HCT116 (cell line): ENCODE results near the gene USP47. TPM values are rescaled to one million over a fixed set of nuclear protein-coding genes. Genes with fewer than 3 reads are reported as not detected.

ENCODE experiments used
- ATAC-seq: fragments of 200-7000 bp; cut with Tn5 transposase; 2 replicates; pipeline ENCODE4 v1.9.1; 2020; ENCODE audit warnings: mild to moderate bottlenecking, moderate library complexity
- BruUV-seq: library from RNA; stranded (reverse); fragments of 400-500 nt; replicated peaks from 2 replicates; lab custom pipeline; 2021; lab: Mats Ljungman, UMichigan
- CTCF ChIA-PET: fragments of 300-600 bp; sonication (Branson Sonifier 250); formaldehyde crosslinking; loops from one replicate; lab custom pipeline; 2021; ENCODE audit warnings: antibody characterized with exemption; lab: Charles Lee
- POLR2A ChIA-PET: fragments of 300-600, 350-600 bp; sonication (Branson Sonifier 250); formaldehyde crosslinking; loops from one replicate; lab custom pipeline; 2021; ENCODE audit warnings: antibody characterized with exemption; lab: Charles Lee
- RAD21 ChIA-PET, 2 experiments: fragments of 300-600 bp; sonication (Branson Sonifier 250); formaldehyde crosslinking; loops; one replicate each; lab custom pipeline; 2023; ENCODE audit warnings: low total read pairs in 2 of 2; ENCODE audit not compliant: uncharacterized antibody in 2 of 2, unreplicated experiment in 2 of 2, low non-redundant PET in 1 of 2; lab: Charles Lee
- DNase-seq: peaks from one replicate; pipeline ENCODE4 v3.0.0-alpha.2; 2010; ENCODE audit warnings: low read depth, low spot score
- H2AFZ ChIP-seq: fragments of 200-600 bp; shearing (Covaris generic), sonication (generic); 2 replicates; pipeline ENCODE4 v1.6.1; 2017; ENCODE audit warnings: low read depth, mixed run types, mixed read lengths, antibody characterized with exemption, low read length; ENCODE audit not compliant: poor library complexity, severe bottlenecking
- H3K27ac ChIP-seq: 2 replicates; pipeline ENCODE4 v1.5.1; 2012; ENCODE audit warnings: low read depth, low read length
- H3K27me3 ChIP-seq: fragments of 200-600 bp; sonication (generic); 2 replicates; pipeline ENCODE4 v1.6.1; 2016; ENCODE audit warnings: mixed run types, low read length, mixed read lengths; ENCODE audit not compliant: insufficient read depth
- H3K36me3 ChIP-seq, 2 experiments: fragments of 200-500 bp in 1 of 2; fragments of 200-600 bp in 1 of 2; sonication (Bioruptor generic) in 1 of 2; sonication (generic) in 1 of 2; 2 replicates each; pipeline versions ENCODE4 v1.5.1 to v1.6.1; 2014 to 2016; ENCODE audit warnings: low read length in 2 of 2, inconsistent platforms in 1 of 2, mixed read lengths in 1 of 2, mixed run types in 1 of 2; ENCODE audit not compliant: insufficient read depth in 2 of 2, control insufficient read depth in 1 of 2
- H3K4me1 ChIP-seq, 2 experiments: fragments of 200-600 bp in 1 of 2; sonication (generic) in 1 of 2; 2 replicates each; pipeline versions ENCODE4 v1.5.1 to v1.6.1; 2012 to 2017; ENCODE audit warnings: low read length in 2 of 2, inconsistent platforms in 1 of 2, mild to moderate bottlenecking in 1 of 2, mixed read lengths in 1 of 2, mixed run types in 1 of 2, moderate library complexity in 1 of 2; ENCODE audit not compliant: insufficient read depth in 2 of 2, control insufficient read depth in 1 of 2
- H3K4me2 ChIP-seq: fragments of 200-600 bp; sonication (generic); 2 replicates; pipeline ENCODE4 v1.6.1; 2017; ENCODE audit warnings: mixed run types, low read length, mixed read lengths
- H3K4me3 ChIP-seq, 2 experiments: fragments of 200-600 bp in 1 of 2; sonication (generic) in 1 of 2; replicated peaks in 1 of 2; 2 replicates each; pipeline ENCODE4 v1.5.1; 2011 to 2016; ENCODE audit warnings: low read length in 2 of 2, control low read depth in 1 of 2, low read depth in 1 of 2, mild to moderate bottlenecking in 1 of 2, mixed read lengths in 1 of 2, mixed run types in 1 of 2
- H3K79me2 ChIP-seq: fragments of 200-600 bp; sonication (generic); 2 replicates; pipeline ENCODE4 v1.6.1; 2017; ENCODE audit warnings: mild to moderate bottlenecking, mixed run types, low read length, moderate library complexity, mixed read lengths; ENCODE audit not compliant: insufficient read depth
- H3K9ac ChIP-seq: fragments of 200-600 bp; sonication (generic); 2 replicates; pipeline ENCODE4 v1.6.1; 2016; ENCODE audit warnings: low read length, mixed read lengths
- H3K9me2 ChIP-seq: fragments of 200-600 bp; sonication (generic), shearing (Covaris generic); 2 replicates; pipeline ENCODE4 v1.6.1; 2017; ENCODE audit warnings: mixed run types, mild to moderate bottlenecking, moderate library complexity; ENCODE audit not compliant: insufficient read depth
- H3K9me3 ChIP-seq, 2 experiments: fragments of 200-500 bp in 1 of 2; fragments of 200-600 bp in 1 of 2; sonication (Bioruptor generic) in 1 of 2; sonication (generic) in 1 of 2; 2 replicates each; pipeline ENCODE4 v1.6.1; 2014 to 2017; ENCODE audit warnings: low read length in 2 of 2, mixed read lengths in 2 of 2, inconsistent platforms in 1 of 2, low read depth in 1 of 2, mild to moderate bottlenecking in 1 of 2, mixed run types in 1 of 2, moderate library complexity in 1 of 2; ENCODE audit not compliant: control insufficient read depth in 1 of 2, insufficient read depth in 1 of 2
- H4K20me1 ChIP-seq: fragments of 200-600 bp; sonication (generic), shearing (Covaris generic); 2 replicates; pipeline ENCODE4 v1.6.1; 2017; ENCODE audit warnings: mixed run types, mild to moderate bottlenecking, moderate library complexity; ENCODE audit not compliant: insufficient read depth
- CBX3 ChIP-seq: IDR thresholded peaks from 2 replicates; pipeline ENCODE4 v1.6.1; 2012; ENCODE audit warnings: low read depth
- CEBPB ChIP-seq: IDR thresholded peaks from 2 replicates; pipeline ENCODE4 v1.6.1; 2012; ENCODE audit warnings: low read depth
- EGR1 ChIP-seq: IDR thresholded peaks from 2 replicates; pipeline ENCODE4 v1.6.1; 2012; ENCODE audit warnings: low read depth
- ELF1 ChIP-seq: IDR thresholded peaks from 2 replicates; pipeline ENCODE4 v1.6.1; 2012; ENCODE audit warnings: low read depth, borderline replicate concordance
- EZH2 ChIP-seq: fragments of 200-600 bp; sonication (generic); IDR thresholded peaks from 2 replicates; pipeline ENCODE4 v1.6.1; 2017; ENCODE audit warnings: antibody characterized with exemption, mixed run types
- EZH2phosphoT487 ChIP-seq: fragments of 200-600 bp; IDR thresholded peaks from 2 replicates; pipeline ENCODE4 v1.6.1; 2018; ENCODE audit warnings: antibody characterized with exemption, borderline replicate concordance
- FOSL1 ChIP-seq: IDR thresholded peaks from 2 replicates; pipeline ENCODE4 v1.6.1; 2012; ENCODE audit warnings: low read depth
- JUND ChIP-seq: IDR thresholded peaks from 2 replicates; pipeline ENCODE4 v1.6.1; 2012
- RAD21 ChIP-seq: IDR thresholded peaks from 2 replicates; pipeline ENCODE4 v1.6.1; 2012; ENCODE audit warnings: low read depth, mild to moderate bottlenecking
- SIN3A ChIP-seq: IDR thresholded peaks from 2 replicates; pipeline ENCODE4 v1.6.1; 2012; ENCODE audit warnings: low read depth
- SP1 ChIP-seq: IDR thresholded peaks from 2 replicates; pipeline ENCODE4 v1.6.1; 2012; ENCODE audit warnings: low read depth
- SRF ChIP-seq: IDR thresholded peaks from 2 replicates; pipeline ENCODE4 v1.6.1; 2012; ENCODE audit warnings: low read depth
- TCF7L2 ChIP-seq: IDR thresholded peaks from 2 replicates; pipeline ENCODE4 v1.7.0; 2011; ENCODE audit warnings: borderline replicate concordance, inconsistent platforms; ENCODE audit not compliant: insufficient read depth, insufficient read length; ENCODE audit errors: extremely low read depth
- YY1 ChIP-seq: IDR thresholded peaks from 2 replicates; pipeline ENCODE4 v1.6.1; 2011; ENCODE audit warnings: low read length, low read depth, moderate library complexity, mild to moderate bottlenecking; ENCODE audit not compliant: insufficient replicate concordance; ENCODE audit errors: extremely low read depth
- ZNF274 ChIP-seq: fragments of 200-500 bp; sonication (Bioruptor generic); IDR thresholded peaks from 2 replicates; pipeline ENCODE4 v1.6.1; 2014; ENCODE audit warnings: mild to moderate bottlenecking, low read depth, low read length, inconsistent platforms
- intact Hi-C: fragments of 100-400 bp; cut with micrococcal nuclease; formaldehyde crosslinking; loops from 2 replicates; pipeline ENCODE4 v1.10.0; 2022
- total RNA-seq: library from RNA; stranded (reverse); gene quantifications from one replicate; pipeline ENCODE4 v1.2.1, GENCODE V29; 2021; ENCODE audit not compliant: unreplicated experiment
- TF ChIP-seq, protein P1 (sequence below), 3 experiments: fragments of 200-600 bp in 1 of 3; sonication (generic) in 1 of 3; IDR thresholded peaks in 2 of 3; conservative IDR thresholded peaks in 1 of 3; 2 replicates each; pipeline ENCODE4 v1.5.1; 2012 to 2017; ENCODE audit warnings: low read depth in 2 of 3, low read length in 2 of 3, antibody characterized with exemption in 1 of 3, borderline replicate concordance in 1 of 3, control low read depth in 1 of 3, mild to moderate bottlenecking in 1 of 3, mixed read lengths in 1 of 3, mixed run types in 1 of 3, moderate library complexity in 1 of 3; ENCODE audit not compliant: insufficient read depth in 1 of 3
- TF ChIP-seq, protein P2 (sequence below): IDR thresholded peaks from 2 replicates; pipeline ENCODE4 v1.6.1; 2012
- TF ChIP-seq, protein P3 (sequence below): IDR thresholded peaks from 2 replicates; pipeline ENCODE4 v1.6.1; 2011; ENCODE audit warnings: mild to moderate bottlenecking, low read length, moderate library complexity; ENCODE audit not compliant: insufficient replicate concordance; ENCODE audit errors: extremely low read depth
- TF ChIP-seq, protein P4 (sequence below): IDR thresholded peaks from 2 replicates; pipeline ENCODE4 v1.6.1; 2012; ENCODE audit warnings: low read depth

The USP47 gene
- total RNA-seq, 1 experiment from 2014 or later, result 18.9 TPM

DNA sequence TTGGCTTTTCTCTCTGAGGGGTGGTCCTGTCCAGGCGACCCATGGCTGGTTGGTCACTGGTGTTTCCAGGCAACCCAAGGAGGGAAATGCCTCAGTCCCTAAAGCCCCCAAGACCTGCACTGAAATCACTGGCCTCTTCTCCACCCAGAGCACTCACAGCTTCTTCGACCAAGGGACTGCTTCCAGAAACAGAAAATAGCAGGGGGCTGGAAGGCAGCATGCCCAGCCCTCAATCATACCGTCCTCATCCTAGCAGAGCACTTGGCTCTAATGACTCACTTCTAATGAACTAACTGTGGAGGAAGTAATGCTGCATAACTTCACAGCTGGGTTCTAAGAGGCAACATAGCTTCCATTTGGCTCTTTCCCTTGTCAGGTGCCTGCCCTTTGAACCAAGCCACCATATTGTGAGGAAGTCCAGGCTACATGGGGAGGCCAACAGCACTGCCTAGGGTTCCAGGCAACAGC, 139.1 kb downstream of the USP47 start:
- H3K9me3 ChIP-seq, result no peaks in the 10 kb centered on the region; a peak in 1 of 4 replicates
- H3K36me3 ChIP-seq, result no peaks in the 10 kb centered on the region
- no peaks in the 10 kb centered on the region for H3K79me2 ChIP-seq
- RAD21 ChIA-PET, result no interaction called here
- POLR2A ChIA-PET, result no interaction called here
- ATAC-seq, result no peak
- no peak overlapping the region for H2AFZ ChIP-seq
- CTCF ChIA-PET, result interaction anchor here (3.0 kb wide), 1 partner anchor 14 kb away, joined by 15 read pairs; no protein-coding TSS in a partner anchor
- H4K20me1 ChIP-seq, result no peaks in the 10 kb centered on the region
- H3K27ac ChIP-seq, result no peak overlapping the region
- no peaks in the 10 kb centered on the region for H3K9me2 ChIP-seq
- no peak overlapping the region for H3K4me3 ChIP-seq
- intact Hi-C loops, result no loop called here
- H3K4me1 ChIP-seq, result peaks cover 19 to 36% of the 10 kb centered on the region in 2 experiments
- no peaks in the 10 kb centered on the region for H3K27me3 ChIP-seq
- no peak overlapping the region for H3K9ac ChIP-seq
- no TSS peak for BruUV-seq
- H3K4me2 ChIP-seq, result no peak overlapping the region
- no peak for DNase-seq
- TF ChIP-seq TCF7L2 (no peak), JUND (no peak), SRF (no peak), ELF1 (no peak), RAD21 (no peak), EZH2 (no peak), EZH2phosphoT487 (no peak), CEBPB (no peak), ZNF274 (no peak), CBX3 (no peak), YY1 (no peak), FOSL1 (no peak), SP1 (no peak), SIN3A (no peak), EGR1 (no peak)
- TF ChIP-seq, protein P1, sequence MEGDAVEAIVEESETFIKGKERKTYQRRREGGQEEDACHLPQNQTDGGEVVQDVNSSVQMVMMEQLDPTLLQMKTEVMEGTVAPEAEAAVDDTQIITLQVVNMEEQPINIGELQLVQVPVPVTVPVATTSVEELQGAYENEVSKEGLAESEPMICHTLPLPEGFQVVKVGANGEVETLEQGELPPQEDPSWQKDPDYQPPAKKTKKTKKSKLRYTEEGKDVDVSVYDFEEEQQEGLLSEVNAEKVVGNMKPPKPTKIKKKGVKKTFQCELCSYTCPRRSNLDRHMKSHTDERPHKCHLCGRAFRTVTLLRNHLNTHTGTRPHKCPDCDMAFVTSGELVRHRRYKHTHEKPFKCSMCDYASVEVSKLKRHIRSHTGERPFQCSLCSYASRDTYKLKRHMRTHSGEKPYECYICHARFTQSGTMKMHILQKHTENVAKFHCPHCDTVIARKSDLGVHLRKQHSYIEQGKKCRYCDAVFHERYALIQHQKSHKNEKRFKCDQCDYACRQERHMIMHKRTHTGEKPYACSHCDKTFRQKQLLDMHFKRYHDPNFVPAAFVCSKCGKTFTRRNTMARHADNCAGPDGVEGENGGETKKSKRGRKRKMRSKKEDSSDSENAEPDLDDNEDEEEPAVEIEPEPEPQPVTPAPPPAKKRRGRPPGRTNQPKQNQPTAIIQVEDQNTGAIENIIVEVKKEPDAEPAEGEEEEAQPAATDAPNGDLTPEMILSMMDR (IDR thresholded peaks at IDR 0.05 in 2 of 3, conservative IDR thresholded peaks at IDR 0.05 in 1 of 3; ENCODE audit: borderline replicate concordance in 1 of 3, insufficient read depth in 1 of 3, low read depth in 2 of 3, low read length in 2 of 3), result no peak
- TF ChIP-seq, protein P2, sequence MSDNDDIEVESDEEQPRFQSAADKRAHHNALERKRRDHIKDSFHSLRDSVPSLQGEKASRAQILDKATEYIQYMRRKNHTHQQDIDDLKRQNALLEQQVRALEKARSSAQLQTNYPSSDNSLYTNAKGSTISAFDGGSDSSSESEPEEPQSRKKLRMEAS, result no peak
- TF ChIP-seq, protein P3, sequence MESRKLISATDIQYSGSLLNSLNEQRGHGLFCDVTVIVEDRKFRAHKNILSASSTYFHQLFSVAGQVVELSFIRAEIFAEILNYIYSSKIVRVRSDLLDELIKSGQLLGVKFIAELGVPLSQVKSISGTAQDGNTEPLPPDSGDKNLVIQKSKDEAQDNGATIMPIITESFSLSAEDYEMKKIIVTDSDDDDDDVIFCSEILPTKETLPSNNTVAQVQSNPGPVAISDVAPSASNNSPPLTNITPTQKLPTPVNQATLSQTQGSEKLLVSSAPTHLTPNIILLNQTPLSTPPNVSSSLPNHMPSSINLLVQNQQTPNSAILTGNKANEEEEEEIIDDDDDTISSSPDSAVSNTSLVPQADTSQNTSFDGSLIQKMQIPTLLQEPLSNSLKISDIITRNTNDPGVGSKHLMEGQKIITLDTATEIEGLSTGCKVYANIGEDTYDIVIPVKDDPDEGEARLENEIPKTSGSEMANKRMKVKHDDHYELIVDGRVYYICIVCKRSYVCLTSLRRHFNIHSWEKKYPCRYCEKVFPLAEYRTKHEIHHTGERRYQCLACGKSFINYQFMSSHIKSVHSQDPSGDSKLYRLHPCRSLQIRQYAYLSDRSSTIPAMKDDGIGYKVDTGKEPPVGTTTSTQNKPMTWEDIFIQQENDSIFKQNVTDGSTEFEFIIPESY, result no peak
- TF ChIP-seq, protein P4, sequence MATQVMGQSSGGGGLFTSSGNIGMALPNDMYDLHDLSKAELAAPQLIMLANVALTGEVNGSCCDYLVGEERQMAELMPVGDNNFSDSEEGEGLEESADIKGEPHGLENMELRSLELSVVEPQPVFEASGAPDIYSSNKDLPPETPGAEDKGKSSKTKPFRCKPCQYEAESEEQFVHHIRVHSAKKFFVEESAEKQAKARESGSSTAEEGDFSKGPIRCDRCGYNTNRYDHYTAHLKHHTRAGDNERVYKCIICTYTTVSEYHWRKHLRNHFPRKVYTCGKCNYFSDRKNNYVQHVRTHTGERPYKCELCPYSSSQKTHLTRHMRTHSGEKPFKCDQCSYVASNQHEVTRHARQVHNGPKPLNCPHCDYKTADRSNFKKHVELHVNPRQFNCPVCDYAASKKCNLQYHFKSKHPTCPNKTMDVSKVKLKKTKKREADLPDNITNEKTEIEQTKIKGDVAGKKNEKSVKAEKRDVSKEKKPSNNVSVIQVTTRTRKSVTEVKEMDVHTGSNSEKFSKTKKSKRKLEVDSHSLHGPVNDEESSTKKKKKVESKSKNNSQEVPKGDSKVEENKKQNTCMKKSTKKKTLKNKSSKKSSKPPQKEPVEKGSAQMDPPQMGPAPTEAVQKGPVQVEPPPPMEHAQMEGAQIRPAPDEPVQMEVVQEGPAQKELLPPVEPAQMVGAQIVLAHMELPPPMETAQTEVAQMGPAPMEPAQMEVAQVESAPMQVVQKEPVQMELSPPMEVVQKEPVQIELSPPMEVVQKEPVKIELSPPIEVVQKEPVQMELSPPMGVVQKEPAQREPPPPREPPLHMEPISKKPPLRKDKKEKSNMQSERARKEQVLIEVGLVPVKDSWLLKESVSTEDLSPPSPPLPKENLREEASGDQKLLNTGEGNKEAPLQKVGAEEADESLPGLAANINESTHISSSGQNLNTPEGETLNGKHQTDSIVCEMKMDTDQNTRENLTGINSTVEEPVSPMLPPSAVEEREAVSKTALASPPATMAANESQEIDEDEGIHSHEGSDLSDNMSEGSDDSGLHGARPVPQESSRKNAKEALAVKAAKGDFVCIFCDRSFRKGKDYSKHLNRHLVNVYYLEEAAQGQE, result no peak
